GM04504 (cell line): ENCODE measurements around the gene RAC2.

Source experiments
- DNase-seq: peaks from one replicate; pipeline ENCODE4 v3.0.0-alpha.2; 2012; ENCODE audit warnings: low read depth

RAC2 gene

DNA sequence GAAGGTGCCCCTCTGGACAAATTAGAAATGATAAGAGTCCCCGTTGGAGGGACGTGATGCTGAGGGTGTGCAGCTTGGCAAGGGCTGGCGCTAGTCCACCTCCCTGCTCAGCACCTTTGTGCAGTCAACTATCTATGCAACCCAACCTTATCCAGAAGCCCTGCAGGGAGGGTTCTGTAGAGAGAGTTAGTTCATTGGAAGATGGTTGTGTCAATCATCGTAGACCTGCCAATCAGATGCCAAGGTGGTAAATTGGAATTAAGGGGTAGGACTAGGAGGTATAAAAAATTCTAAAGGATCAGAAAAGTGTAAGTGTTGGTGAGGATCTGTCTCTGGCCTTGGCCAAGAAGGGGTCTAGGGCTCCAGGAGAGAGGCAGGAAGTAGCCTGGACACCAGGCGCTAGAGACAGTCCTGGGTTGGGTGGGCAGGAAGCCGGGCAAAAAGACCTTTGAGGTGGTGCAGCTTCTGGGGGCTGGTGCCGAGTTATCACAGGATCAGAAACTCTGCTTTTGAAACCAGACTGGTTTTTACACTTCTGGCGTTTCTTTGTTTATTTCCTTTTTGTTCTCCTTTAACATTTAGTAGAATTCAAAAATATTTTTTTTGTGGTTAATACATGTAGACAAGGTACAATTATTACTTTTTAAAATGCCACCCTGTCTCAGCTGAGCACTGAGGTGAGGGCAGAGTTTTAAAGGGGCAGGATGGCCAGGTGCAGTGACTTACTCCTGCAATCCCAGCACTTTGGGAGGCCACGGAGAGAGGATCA is 57.7 kb downstream of the RAC2 start:
- no peak for DNase-seq

- no peak for DNase-seq
Observed at GRCh38 chr22:37185646-37186227, 58.3 kb downstream of the RAC2 start.

- DNase-seq: no peak
Observed at GRCh38 chr22:37184816-37185541, 59.1 kb downstream of the RAC2 start.

- DNase-seq: no peak
Observed at GRCh38 chr22:37184380-37184755, 59.7 kb downstream of the RAC2 start.

DNA sequence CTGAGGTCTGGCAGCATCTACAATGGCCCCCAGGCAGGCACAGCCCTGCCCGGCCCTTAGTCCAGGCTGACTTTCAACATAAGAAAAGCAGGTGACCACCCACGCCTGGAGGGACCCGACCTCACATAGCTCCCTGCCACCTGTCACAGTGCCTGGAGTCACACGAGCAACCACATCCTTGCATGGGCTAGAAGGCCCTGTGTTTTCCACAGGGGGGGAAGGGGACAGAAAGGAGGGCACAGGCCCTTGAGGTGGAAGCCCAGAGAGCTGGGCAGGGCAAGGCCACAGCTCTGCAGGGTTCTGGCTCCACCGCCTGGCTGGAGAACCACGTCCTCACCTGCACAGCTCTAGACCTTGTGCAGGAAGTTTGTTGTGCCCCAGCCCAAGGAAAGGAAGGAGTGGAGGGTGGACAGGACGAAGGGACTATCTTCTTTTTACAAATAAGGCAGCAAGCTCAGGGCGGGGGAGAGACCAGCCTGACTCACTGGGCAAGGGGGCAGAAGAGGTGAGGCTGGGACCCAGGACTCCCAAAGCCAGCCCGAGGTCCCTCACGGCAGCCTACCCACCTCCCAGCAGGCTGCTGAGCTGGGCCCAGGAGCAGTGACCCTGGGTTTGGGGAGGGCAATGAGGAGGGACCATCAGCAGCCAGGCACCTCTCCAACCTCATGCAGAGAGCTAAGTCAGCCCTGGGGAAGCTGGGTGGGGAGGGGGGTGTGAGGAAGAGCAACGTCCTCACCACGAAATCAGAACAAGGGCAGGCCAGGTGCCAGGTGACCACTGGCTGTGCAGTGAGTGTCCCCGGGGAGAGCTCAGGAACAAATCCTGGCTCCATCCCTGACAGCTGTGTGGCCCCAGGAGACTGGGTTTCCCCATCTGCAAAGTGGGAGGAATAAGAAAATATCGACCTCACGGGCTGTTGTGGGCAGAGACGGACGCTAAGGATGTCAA is 60.4 kb downstream of the RAC2 start:
- no peak for DNase-seq

DNA sequence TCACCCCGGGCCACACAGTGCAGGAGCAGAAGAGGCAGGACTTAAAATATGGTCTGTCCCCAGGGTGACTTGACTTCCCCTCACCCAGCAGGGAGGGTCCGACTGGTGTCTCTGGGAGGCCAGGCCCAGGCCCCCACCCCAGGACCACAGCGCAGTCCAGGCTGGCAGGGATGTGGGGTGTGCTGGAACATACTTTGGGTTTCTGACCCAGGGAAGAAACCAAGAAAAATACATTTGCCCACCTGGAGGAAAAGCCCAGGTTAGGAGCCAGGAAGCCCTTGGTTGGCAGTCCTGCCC is 61.2 kb downstream of the RAC2 start:
- DNase-seq: no peak

GRCh38 chr22:37182101-37182948 is 61.7 kb downstream of the RAC2 start:
- no peak for DNase-seq

DNA sequence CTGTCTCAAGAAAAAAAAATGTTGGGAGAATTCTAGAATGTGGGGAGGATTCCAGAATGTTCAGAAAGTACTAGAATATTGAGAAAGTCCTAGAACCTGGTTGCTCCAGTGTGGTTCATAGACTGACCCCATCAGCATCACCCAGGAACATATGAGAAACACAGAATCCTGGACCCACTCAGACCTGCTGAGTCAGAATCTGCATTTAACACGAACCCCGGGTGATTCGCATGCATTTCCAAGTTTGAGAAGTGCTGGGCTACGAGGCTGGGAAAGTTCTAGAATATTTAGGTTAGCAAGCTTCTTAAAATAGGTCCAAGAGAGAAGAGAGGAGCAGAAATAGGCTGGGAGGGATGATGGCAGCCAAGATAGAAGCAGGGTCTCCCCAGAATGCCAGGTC is 62.4 kb downstream of the RAC2 start:
- no peak for DNase-seq

- no peak for DNase-seq
Observed at GRCh38 chr22:37180531-37181231, 63.4 kb downstream of the RAC2 start.

DNA sequence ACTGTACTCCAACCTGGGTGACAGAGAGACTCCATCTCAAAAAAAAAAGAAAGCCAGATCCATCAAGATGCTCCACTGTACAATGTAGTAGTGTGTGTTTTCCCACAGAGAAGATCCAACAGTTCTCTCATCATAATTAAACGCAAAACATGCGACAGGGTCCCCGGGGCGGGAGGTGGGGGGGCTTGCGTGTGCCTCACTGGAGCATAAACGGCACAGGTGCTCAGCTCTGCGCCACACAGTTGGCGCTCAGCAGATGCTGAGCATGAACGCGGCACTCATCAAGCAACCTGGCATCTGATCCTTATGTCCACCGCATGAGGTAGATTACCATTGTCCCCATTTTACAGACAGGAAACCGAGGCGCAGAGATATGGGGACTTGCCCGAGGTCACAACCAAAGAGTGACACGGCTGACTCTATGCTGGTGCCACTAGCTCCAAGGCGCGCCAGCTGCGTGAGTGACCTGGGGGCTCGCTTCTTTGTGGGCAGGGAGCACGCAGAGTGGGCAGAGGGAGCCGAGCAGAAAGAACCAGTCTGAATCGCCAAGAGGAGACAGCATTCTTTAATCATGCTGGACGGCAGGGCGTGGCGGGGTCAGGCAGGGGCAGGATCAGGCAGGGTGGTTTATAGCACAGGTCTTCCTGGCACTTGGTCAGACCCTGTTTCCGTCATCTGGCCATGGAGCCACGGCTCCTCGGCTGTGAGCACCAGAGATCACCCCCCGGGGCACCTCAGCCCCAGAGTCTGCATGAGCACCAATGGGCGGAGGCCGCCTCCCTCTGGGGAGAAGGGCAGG is 64.2 kb downstream of the RAC2 start:
- DNase-seq: no peak

DNA sequence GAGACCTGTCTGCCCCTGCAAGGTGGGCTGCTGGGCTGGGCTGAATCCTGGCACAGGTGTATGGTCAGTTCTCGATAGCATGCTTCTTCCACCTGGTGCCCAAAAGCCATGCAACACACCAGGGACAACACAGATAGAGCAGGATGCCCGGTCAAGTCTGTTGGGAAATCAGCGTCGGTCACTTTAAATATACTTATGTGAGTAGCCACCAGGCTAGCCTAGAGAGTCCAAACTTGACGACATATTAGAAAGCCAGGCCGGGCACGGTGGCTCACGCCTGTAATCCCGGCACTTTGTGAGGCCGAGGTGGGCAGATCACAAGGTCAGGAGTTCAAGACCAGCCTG is 65.0 kb downstream of the RAC2 start:
- DNase-seq: no peak

- no peak for DNase-seq
Observed at GRCh38 chr22:37178350-37179125, 65.5 kb downstream of the RAC2 start.

GRCh38 chr22:37177755-37178154 is 66.3 kb downstream of the RAC2 start:
- DNase-seq: no peak

DNA sequence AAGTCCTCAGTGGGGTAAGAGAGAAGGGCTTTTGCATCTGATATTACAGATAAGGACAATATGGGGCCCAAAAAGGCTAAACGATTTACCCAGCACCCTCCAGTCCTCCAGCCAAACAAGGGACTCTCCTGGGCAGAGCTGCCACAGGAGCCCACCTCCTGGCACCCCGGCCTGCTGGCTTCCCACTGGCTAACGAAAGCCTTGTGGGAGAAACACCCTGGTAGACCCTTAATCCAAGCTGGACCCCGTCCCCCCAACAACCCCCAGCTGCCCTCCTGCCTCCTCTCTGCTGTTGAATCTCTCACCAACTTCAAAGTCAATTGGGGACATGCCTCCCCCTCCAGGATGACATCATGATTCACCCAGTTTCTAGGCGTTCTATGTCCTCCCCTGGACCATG is 66.8 kb downstream of the RAC2 start:
- no peak for DNase-seq

- DNase-seq: peak; percentile 75
Observed at GRCh38 chr22:37176464-37177061, 67.5 kb downstream of the RAC2 start.

DNA sequence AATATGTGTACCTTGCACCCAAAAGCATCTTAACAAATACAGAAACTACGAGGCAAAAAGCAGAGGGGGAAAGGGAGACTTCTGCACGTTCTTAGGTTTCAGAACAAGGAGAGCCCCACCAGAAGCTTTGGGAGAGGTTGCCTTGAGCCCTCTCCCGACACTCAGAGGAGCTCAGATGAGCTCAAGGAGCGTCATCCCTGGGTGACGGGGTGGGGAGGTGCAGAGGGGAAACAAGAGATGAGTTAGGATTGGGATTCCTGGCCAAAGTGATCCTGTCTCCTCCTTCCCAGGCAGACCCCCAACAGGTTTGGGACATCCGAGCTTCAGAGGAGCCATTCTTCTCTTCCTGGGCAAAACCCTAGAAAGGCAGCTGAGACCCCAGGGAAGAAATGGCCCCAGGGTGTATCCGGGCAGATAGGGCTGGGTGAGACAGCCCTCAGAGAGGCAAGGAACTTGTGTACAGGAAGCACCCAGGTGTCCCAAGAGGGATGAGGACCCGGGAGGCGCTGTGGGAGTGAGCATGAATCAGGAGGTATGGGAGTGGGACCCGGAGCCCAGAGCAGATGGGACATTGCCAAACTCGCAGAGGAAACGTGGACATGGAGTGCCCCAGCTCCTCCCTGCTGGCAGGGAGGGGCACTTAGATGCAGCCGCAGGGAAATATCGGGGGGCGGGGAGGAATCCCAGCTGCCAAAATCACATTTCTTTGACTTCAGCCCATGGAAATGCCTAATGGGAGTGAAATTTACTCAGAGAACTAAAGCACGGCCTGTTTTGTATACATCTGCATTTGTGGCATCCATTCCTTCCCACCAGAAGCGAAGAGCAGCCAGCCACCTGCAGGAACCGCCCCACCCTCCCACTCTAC is 68.4 kb downstream of the RAC2 start:
- no peak for DNase-seq
